ENCODE results near the gene BRI3.

- TF ChIP-seq, protein P1, sequence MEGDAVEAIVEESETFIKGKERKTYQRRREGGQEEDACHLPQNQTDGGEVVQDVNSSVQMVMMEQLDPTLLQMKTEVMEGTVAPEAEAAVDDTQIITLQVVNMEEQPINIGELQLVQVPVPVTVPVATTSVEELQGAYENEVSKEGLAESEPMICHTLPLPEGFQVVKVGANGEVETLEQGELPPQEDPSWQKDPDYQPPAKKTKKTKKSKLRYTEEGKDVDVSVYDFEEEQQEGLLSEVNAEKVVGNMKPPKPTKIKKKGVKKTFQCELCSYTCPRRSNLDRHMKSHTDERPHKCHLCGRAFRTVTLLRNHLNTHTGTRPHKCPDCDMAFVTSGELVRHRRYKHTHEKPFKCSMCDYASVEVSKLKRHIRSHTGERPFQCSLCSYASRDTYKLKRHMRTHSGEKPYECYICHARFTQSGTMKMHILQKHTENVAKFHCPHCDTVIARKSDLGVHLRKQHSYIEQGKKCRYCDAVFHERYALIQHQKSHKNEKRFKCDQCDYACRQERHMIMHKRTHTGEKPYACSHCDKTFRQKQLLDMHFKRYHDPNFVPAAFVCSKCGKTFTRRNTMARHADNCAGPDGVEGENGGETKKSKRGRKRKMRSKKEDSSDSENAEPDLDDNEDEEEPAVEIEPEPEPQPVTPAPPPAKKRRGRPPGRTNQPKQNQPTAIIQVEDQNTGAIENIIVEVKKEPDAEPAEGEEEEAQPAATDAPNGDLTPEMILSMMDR (optimal IDR thresholded peaks at IDR 0.05 in 1 of 3, IDR thresholded peaks at IDR 0.05 in 1 of 3, conservative IDR thresholded peaks at IDR 0.05 in 1 of 3; ENCODE audit: extremely low read depth in 1 of 3, insufficient read depth in 2 of 3, low read length in 3 of 3), result no peak
- TF ChIP-seq EZH2 (IDR thresholded peaks at IDR 0.05; ENCODE audit: low read length), result no peak
These were observed 33.3 kb upstream of the BRI3 start for GRCh38 chr7:98248156-98248555.
